ENCODE results near the gene HPSE2. TPM values are rescaled to one million over a fixed set of nuclear protein-coding genes. Genes with fewer than 3 reads are reported as not detected.

The HPSE2 gene
- total RNA-seq, 1 experiment from 2014 or later: 0.05 TPM

DNA sequence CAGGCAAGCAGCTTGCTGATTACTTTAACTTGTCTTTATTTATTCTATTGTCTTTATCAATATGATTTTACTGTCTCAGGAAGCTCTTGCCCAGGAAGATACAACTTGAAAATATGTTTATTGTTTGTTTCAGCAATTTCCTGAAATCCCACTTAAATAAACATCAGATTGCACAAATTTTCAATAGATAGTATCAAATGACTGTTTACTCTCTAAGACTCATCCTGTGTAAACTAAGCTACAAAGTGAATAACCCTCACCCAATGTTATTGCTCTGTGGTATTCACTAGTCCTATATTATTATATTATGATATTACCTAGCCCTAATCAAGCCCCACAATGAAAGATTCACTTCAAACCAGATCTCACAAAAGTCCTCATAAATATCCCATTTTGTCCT lies 658.5 kb downstream of the HPSE2 start:
- BruUV-seq (replicated peaks): no TSS peak
- CTCF ChIA-PET: no interaction called here

More for the DNA sequence above, 658.5 kb downstream of the HPSE2 start:
- no peaks in the 10 kb centered on the region for H3K4me1 ChIP-seq (ENCODE audit: control insufficient read depth in 1 of 2, insufficient read depth in 2 of 2, low read length in 2 of 2)
- H2AFZ ChIP-seq (ENCODE audit: low read depth, low read length, poor library complexity, severe bottlenecking): no peak overlapping the region
- H3K79me2 ChIP-seq (ENCODE audit: insufficient read depth, low read length): no peaks in the 10 kb centered on the region
- peaks cover 62% of the 10 kb centered on the region for H3K27me3 ChIP-seq (ENCODE audit: insufficient read depth, low read length)
- no peaks in the 10 kb centered on the region for H3K36me3 ChIP-seq (ENCODE audit: control insufficient read depth in 1 of 2, insufficient read depth in 2 of 2, low read length in 2 of 2)
- POLR2A ChIA-PET: no interaction called here
- no peak overlapping the region for H3K27ac ChIP-seq (ENCODE audit: low read depth, low read length)
- H3K4me3 ChIP-seq (replicated peaks in 1 of 2; ENCODE audit: low read depth in 1 of 2, low read length in 2 of 2): no peak overlapping the region
- intact Hi-C loops (cut with micrococcal nuclease): no loop called here
- no peaks in the 10 kb centered on the region for H3K9me3 ChIP-seq (ENCODE audit: control insufficient read depth in 1 of 2, insufficient read depth in 1 of 2, low read depth in 1 of 2, low read length in 2 of 2)
- no peaks in the 10 kb centered on the region for H3K9me2 ChIP-seq (ENCODE audit: insufficient read depth)
- no peak for ATAC-seq
- no peak overlapping the region for H3K4me2 ChIP-seq (ENCODE audit: low read length)
- no peak for TF ChIP-seq EZH2 (IDR thresholded peaks at IDR 0.05)
- TF ChIP-seq CBX3 (IDR thresholded peaks at IDR 0.05; ENCODE audit: low read depth): no peak
- TF ChIP-seq FOSL1 (IDR thresholded peaks at IDR 0.05; ENCODE audit: low read depth): no peak
- TF ChIP-seq SIN3A (IDR thresholded peaks at IDR 0.05; ENCODE audit: low read depth): no peak
- TF ChIP-seq, protein P1, sequence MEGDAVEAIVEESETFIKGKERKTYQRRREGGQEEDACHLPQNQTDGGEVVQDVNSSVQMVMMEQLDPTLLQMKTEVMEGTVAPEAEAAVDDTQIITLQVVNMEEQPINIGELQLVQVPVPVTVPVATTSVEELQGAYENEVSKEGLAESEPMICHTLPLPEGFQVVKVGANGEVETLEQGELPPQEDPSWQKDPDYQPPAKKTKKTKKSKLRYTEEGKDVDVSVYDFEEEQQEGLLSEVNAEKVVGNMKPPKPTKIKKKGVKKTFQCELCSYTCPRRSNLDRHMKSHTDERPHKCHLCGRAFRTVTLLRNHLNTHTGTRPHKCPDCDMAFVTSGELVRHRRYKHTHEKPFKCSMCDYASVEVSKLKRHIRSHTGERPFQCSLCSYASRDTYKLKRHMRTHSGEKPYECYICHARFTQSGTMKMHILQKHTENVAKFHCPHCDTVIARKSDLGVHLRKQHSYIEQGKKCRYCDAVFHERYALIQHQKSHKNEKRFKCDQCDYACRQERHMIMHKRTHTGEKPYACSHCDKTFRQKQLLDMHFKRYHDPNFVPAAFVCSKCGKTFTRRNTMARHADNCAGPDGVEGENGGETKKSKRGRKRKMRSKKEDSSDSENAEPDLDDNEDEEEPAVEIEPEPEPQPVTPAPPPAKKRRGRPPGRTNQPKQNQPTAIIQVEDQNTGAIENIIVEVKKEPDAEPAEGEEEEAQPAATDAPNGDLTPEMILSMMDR (IDR thresholded peaks at IDR 0.05 in 2 of 3, conservative IDR thresholded peaks at IDR 0.05 in 1 of 3; ENCODE audit: borderline replicate concordance in 1 of 3, insufficient read depth in 1 of 3, low read depth in 2 of 3, low read length in 2 of 3): no peak
- TF ChIP-seq EGR1 (IDR thresholded peaks at IDR 0.05; ENCODE audit: low read depth): no peak
- TF ChIP-seq ELF1 (IDR thresholded peaks at IDR 0.05; ENCODE audit: borderline replicate concordance, low read depth): no peak
- no peak for TF ChIP-seq SP1 (IDR thresholded peaks at IDR 0.05; ENCODE audit: low read depth)
- no peak for TF ChIP-seq CEBPB (IDR thresholded peaks at IDR 0.05; ENCODE audit: low read depth)
- no peak for TF ChIP-seq POLR2A (IDR thresholded peaks at IDR 0.05; ENCODE audit: borderline replicate concordance, extremely low read depth, insufficient read depth, insufficient read length)
- no peak for TF ChIP-seq YY1 (IDR thresholded peaks at IDR 0.05; ENCODE audit: extremely low read depth, insufficient replicate concordance, low read depth, low read length)
- TF ChIP-seq POLR2AphosphoS5 (IDR thresholded peaks at IDR 0.05; ENCODE audit: low read depth, low read length): no peak
- TF ChIP-seq JUND (IDR thresholded peaks at IDR 0.05): no peak
- TF ChIP-seq, protein P2, sequence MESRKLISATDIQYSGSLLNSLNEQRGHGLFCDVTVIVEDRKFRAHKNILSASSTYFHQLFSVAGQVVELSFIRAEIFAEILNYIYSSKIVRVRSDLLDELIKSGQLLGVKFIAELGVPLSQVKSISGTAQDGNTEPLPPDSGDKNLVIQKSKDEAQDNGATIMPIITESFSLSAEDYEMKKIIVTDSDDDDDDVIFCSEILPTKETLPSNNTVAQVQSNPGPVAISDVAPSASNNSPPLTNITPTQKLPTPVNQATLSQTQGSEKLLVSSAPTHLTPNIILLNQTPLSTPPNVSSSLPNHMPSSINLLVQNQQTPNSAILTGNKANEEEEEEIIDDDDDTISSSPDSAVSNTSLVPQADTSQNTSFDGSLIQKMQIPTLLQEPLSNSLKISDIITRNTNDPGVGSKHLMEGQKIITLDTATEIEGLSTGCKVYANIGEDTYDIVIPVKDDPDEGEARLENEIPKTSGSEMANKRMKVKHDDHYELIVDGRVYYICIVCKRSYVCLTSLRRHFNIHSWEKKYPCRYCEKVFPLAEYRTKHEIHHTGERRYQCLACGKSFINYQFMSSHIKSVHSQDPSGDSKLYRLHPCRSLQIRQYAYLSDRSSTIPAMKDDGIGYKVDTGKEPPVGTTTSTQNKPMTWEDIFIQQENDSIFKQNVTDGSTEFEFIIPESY (IDR thresholded peaks at IDR 0.05; ENCODE audit: extremely low read depth, insufficient replicate concordance, low read length): no peak
- TF ChIP-seq, protein P3, sequence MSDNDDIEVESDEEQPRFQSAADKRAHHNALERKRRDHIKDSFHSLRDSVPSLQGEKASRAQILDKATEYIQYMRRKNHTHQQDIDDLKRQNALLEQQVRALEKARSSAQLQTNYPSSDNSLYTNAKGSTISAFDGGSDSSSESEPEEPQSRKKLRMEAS (IDR thresholded peaks at IDR 0.05): no peak
- RAD21 ChIA-PET (ENCODE audit: low non-redundant PET in 1 of 2, low total read pairs in 2 of 2, uncharacterized antibody in 2 of 2, unreplicated experiment in 2 of 2): no interaction called here
- H3K9ac ChIP-seq (ENCODE audit: low read length): no peak overlapping the region
- no peak for DNase-seq (ENCODE audit: low read depth, low spot score)
- H4K20me1 ChIP-seq (ENCODE audit: insufficient read depth): no peaks in the 10 kb centered on the region

Measured in HCT116 (cell line).